Measurements from ENCODE around the gene MAGEB5.

DNA sequence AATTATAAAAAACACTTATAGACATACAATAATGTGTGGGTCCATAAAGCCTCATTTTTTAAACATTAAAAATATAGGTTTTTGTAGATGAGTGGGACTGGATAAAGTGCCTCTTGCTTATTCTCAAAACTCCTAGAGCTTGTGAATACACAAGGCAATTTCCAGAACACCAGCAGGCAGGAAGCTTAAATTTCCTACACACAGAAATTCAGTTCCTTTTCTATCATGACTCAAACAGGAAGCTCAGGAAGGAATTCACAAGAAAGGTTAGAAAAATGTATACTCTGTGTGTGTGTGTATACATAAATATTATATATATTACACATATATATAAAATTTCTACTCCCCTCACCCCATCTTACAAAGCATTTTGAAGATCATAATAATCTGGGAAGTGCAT lies 12.4 kb upstream of the MAGEB5 start:
- TF ChIP-seq, protein P1, sequence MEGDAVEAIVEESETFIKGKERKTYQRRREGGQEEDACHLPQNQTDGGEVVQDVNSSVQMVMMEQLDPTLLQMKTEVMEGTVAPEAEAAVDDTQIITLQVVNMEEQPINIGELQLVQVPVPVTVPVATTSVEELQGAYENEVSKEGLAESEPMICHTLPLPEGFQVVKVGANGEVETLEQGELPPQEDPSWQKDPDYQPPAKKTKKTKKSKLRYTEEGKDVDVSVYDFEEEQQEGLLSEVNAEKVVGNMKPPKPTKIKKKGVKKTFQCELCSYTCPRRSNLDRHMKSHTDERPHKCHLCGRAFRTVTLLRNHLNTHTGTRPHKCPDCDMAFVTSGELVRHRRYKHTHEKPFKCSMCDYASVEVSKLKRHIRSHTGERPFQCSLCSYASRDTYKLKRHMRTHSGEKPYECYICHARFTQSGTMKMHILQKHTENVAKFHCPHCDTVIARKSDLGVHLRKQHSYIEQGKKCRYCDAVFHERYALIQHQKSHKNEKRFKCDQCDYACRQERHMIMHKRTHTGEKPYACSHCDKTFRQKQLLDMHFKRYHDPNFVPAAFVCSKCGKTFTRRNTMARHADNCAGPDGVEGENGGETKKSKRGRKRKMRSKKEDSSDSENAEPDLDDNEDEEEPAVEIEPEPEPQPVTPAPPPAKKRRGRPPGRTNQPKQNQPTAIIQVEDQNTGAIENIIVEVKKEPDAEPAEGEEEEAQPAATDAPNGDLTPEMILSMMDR (conservative IDR thresholded peaks at IDR 0.05; ENCODE audit: low read depth in 2 of 2) = no peak
- TF ChIP-seq, protein P2, sequence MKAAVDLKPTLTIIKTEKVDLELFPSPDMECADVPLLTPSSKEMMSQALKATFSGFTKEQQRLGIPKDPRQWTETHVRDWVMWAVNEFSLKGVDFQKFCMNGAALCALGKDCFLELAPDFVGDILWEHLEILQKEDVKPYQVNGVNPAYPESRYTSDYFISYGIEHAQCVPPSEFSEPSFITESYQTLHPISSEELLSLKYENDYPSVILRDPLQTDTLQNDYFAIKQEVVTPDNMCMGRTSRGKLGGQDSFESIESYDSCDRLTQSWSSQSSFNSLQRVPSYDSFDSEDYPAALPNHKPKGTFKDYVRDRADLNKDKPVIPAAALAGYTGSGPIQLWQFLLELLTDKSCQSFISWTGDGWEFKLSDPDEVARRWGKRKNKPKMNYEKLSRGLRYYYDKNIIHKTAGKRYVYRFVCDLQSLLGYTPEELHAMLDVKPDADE (IDR thresholded peaks at IDR 0.05) = no peak
- TF ChIP-seq ZNF331 (CRISPR knock-in tag; IDR thresholded peaks at IDR 0.05; ENCODE audit: low read depth) (no peak), POLR2AphosphoS5 (IDR thresholded peaks at IDR 0.05; ENCODE audit: low read depth) (no peak), EZH2 (IDR thresholded peaks at IDR 0.05; ENCODE audit: low read depth, unreplicated experiment) (no peak), JUNB (IDR thresholded peaks at IDR 0.05; ENCODE audit: unreplicated experiment) (no peak), STAT1 (IDR thresholded peaks at IDR 0.05; ENCODE audit: unreplicated experiment) (no peak), EZH2phosphoT487 (IDR thresholded peaks at IDR 0.05; ENCODE audit: unreplicated experiment) (no peak), NANOG (IDR thresholded peaks at IDR 0.05; ENCODE audit: borderline replicate concordance) (no peak)
- TF ChIP-seq, protein P3, sequence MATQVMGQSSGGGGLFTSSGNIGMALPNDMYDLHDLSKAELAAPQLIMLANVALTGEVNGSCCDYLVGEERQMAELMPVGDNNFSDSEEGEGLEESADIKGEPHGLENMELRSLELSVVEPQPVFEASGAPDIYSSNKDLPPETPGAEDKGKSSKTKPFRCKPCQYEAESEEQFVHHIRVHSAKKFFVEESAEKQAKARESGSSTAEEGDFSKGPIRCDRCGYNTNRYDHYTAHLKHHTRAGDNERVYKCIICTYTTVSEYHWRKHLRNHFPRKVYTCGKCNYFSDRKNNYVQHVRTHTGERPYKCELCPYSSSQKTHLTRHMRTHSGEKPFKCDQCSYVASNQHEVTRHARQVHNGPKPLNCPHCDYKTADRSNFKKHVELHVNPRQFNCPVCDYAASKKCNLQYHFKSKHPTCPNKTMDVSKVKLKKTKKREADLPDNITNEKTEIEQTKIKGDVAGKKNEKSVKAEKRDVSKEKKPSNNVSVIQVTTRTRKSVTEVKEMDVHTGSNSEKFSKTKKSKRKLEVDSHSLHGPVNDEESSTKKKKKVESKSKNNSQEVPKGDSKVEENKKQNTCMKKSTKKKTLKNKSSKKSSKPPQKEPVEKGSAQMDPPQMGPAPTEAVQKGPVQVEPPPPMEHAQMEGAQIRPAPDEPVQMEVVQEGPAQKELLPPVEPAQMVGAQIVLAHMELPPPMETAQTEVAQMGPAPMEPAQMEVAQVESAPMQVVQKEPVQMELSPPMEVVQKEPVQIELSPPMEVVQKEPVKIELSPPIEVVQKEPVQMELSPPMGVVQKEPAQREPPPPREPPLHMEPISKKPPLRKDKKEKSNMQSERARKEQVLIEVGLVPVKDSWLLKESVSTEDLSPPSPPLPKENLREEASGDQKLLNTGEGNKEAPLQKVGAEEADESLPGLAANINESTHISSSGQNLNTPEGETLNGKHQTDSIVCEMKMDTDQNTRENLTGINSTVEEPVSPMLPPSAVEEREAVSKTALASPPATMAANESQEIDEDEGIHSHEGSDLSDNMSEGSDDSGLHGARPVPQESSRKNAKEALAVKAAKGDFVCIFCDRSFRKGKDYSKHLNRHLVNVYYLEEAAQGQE (IDR thresholded peaks at IDR 0.05; ENCODE audit: unreplicated experiment) = no peak
- TF ChIP-seq, protein P4, sequence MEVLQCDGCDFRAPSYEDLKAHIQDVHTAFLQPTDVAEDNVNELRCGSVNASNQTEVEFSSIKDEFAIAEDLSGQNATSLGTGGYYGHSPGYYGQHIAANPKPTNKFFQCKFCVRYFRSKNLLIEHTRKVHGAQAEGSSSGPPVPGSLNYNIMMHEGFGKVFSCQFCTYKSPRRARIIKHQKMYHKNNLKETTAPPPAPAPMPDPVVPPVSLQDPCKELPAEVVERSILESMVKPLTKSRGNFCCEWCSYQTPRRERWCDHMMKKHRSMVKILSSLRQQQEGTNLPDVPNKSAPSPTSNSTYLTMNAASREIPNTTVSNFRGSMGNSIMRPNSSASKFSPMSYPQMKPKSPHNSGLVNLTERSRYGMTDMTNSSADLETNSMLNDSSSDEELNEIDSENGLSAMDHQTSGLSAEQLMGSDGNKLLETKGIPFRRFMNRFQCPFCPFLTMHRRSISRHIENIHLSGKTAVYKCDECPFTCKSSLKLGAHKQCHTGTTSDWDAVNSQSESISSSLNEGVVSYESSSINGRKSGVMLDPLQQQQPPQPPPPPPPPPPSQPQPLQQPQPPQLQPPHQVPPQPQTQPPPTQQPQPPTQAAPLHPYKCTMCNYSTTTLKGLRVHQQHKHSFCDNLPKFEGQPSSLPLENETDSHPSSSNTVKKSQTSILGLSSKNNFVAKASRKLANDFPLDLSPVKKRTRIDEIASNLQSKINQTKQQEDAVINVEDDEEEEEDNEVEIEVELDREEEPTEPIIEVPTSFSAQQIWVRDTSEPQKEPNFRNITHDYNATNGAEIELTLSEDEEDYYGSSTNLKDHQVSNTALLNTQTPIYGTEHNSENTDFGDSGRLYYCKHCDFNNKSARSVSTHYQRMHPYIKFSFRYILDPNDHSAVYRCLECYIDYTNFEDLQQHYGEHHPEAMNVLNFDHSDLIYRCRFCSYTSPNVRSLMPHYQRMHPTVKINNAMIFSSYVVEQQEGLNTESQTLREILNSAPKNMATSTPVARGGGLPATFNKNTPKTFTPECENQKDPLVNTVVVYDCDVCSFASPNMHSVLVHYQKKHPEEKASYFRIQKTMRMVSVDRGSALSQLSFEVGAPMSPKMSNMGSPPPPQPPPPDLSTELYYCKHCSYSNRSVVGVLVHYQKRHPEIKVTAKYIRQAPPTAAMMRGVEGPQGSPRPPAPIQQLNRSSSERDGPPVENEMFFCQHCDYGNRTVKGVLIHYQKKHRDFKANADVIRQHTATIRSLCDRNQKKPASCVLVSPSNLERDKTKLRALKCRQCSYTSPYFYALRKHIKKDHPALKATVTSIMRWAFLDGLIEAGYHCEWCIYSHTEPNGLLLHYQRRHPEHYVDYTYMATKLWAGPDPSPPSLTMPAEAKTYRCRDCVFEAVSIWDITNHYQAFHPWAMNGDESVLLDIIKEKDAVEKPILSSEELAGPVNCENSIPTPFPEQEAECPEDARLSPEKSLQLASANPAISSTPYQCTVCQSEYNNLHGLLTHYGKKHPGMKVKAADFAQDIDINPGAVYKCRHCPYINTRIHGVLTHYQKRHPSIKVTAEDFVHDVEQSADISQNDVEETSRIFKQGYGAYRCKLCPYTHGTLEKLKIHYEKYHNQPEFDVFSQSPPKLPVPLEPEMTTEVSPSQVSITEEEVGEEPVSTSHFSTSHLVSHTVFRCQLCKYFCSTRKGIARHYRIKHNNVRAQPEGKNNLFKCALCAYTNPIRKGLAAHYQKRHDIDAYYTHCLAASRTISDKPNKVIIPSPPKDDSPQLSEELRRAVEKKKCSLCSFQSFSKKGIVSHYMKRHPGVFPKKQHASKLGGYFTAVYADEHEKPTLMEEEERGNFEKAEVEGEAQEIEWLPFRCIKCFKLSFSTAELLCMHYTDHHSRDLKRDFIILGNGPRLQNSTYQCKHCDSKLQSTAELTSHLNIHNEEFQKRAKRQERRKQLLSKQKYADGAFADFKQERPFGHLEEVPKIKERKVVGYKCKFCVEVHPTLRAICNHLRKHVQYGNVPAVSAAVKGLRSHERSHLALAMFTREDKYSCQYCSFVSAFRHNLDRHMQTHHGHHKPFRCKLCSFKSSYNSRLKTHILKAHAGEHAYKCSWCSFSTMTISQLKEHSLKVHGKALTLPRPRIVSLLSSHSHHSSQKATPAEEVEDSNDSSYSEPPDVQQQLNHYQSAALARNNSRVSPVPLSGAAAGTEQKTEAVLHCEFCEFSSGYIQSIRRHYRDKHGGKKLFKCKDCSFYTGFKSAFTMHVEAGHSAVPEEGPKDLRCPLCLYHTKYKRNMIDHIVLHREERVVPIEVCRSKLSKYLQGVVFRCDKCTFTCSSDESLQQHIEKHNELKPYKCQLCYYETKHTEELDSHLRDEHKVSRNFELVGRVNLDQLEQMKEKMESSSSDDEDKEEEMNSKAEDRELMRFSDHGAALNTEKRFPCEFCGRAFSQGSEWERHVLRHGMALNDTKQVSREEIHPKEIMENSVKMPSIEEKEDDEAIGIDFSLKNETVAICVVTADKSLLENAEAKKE (CRISPR knock-in tag; IDR thresholded peaks at IDR 0.05) = no peak

Data from GM23338 (cell line).